SH-SY5Y (cell line): ENCODE results near the gene MEA1.

Source experiments
- GATA2 ChIP-seq: IDR thresholded peaks from 2 replicates; pipeline ENCODE4 v1.6.1; 2011; ENCODE audit warnings: mild to moderate bottlenecking, low read depth, low read length
- GATA3 ChIP-seq: IDR thresholded peaks from 2 replicates; pipeline ENCODE4 v1.6.1; 2011; ENCODE audit warnings: low read depth, mild to moderate bottlenecking, low read length, moderate library complexity

Gene MEA1

DNA sequence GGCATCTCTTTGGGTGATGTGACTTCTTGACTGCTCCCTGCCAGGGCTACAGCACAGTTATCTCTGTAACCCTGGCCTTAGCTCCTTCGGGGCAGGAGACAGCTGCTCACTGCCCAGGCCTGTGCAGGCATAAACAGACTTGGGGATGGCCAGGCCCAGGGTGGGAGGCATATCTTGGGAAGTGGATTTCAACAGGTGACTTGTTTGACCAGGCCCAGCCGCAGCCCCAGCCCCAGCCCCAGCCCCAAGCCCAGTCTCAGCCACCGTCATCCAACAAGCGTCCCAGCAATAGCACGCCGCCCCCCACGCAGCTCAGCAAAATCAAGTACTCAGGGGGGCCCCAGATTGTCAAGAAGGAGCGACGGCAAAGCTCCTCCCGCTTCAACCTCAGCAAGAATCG is 7.5 kb downstream of the MEA1 start:
- TF ChIP-seq GATA2 (no peak), GATA3 (no peak)

GRCh38 chr6:43005844-43006243 is 7.9 kb downstream of the MEA1 start:
- no peak for TF ChIP-seq GATA3
- no peak for TF ChIP-seq GATA2

DNA sequence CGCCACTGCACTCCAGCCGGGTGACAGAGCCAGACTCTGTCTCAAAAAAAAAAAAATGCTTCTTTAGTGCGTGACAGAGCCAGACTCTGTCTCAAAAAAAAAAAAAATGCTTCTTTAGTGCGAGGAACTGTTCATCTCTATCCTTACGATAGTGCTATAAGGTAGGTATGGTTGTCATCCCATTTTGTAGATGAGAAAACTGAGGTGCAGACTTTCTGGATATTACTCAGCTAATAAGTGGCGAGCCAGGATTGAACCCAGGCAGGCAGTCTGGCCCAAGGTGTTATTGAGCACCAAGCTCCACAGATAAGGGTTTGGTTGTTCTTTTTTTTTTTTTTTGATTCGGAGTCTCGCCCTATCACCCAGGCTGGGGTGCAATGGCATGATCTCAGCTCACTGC is 11.9 kb downstream of the MEA1 start:
- TF ChIP-seq GATA2 (no peak), GATA3 (no peak)

GRCh38 chr6:42996513-42996912 is 17.2 kb downstream of the MEA1 start:
- TF ChIP-seq GATA3 (no peak), GATA2 (no peak)

GRCh38 chr6:42993445-42993844 is 20.3 kb downstream of the MEA1 start:
- TF ChIP-seq GATA3 (no peak), GATA2 (no peak)

DNA sequence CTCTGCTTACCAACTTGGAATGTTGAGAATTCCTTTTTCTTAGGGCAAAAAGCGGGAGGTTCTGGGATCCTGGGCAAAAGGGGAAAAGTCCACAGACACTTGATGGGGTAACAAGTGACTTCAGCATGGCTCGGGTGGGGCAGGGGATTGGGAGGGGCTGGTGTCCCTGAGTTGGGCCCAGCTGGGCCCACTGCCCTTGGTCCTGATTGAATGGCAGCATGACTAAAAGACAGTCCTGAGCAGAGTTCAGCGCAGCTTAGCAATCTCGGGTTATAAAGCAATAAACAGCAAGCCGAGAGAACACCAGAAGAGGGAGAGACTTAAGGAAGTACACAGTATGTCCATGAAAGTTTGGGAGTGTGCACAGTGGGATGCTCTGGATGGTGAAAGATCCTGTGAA is 23.8 kb downstream of the MEA1 start:
- TF ChIP-seq GATA3 (no peak), GATA2 (no peak)

GRCh38 chr6:42988486-42989020 is 25.2 kb downstream of the MEA1 start:
- TF ChIP-seq GATA2 = no peak
- TF ChIP-seq GATA3 = no peak

GRCh38 chr6:42987533-42988451 is 26.0 kb downstream of the MEA1 start:
- TF ChIP-seq GATA2 = no peak
- no peak for TF ChIP-seq GATA3

- TF ChIP-seq GATA2 = no peak
These were observed 28.7 kb downstream of the MEA1 start for GRCh38 chr6:42984924-42985475.

DNA sequence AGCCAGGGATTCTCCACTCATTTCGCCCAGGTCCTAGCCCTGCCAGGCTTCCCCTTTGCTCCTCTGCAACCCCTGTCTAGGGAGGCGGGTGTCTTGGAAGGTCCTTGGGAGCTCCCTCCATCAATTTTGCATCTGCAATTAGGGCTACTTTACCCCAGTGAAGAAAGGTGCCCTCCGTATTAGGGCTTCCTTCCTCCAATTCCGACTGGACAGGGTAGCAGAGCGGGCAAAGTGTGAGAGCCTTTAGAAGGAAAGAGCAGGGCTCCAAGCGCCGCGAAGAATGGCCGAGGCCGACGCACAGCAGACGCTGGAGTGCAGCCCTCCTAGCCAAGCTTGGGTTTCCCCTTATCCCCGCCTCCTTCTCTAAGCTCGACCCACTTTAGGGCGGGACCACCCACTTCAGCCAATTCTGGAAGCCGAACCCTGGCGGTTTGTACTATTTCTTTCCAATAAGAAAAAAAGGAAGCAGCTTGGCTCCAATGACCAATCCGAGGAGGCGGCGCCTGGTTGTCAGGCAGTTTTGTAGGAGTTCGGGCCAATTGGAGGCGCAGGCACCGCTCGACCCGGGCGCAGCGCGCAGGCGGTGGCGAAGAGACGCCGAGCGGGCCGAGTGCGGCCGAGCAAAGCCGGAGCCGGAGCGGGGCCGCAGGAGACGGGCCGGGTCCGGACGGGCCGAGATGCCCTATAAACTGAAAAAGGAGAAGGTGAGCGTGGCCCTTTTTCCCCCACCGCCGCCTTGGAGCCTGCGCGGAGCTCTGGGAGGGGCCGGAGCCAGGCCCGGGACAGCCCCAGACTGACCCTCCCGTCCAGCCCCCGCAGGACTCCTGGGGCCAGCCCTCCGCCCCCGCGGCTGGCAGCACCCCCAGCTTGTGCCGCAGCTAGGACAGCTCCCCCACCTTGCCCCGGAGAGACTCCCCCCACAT is 29.5 kb downstream of the MEA1 start, which contains the start of gene PPP2R5D:
Gene PPP2R5D (plus strand): TSS at position 570 of the 923 bp plus-strand sequence. CDS start 108 bp downstream, at position 678.
- TF ChIP-seq GATA3 (no peak), GATA2 (no peak)

DNA sequence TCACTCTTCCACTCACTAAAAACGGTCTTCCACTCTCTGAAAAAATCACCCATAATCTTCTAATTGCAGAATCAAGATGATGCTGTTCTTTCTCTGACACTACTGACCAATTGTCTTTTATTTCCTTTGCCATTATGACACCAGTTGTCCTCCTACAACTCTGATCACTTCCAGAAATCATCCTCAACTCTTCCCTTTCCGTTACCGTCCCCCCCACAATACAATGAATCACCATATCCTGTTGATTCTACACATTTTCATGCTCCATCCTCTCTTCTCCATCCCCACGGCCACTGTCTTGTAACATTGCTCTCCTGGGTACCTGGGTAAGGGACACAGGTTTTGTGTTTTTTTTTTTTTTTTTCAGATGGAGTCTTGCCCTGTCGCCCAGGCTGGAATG is 31.9 kb downstream of the MEA1 start:
- no peak for TF ChIP-seq GATA3
- no peak for TF ChIP-seq GATA2

DNA sequence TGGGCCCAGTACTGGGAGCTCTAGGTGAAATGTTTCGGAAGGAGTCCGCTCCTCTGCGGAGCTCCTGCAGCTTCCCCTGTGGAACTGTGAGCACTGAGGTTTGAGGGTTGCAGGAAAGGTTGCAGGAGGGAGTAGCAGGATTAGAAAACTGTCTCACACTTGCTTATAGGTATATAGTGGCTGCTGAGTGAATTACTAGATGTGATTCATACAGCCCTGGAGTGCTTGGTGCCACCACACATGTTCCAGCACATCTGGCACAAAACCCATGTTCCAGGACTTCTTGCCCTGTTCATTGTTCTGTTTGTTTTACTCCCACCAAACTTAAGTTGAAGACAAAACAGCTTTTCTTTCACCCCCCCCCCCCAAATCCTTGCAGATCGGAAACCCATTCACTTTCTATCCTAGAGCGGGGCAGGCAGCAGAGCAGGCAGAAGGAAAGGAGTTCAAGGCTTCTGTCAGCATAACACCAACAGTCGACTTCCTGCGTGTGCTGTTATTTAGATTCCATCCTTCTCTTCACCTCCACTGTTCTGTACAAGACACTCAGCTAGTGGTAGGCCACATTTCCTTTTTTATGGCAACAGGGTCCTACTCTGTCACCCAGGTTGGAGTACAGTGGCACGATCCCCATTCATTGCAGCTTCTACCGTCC is 34.1 kb downstream of the MEA1 start:
- TF ChIP-seq GATA3 (no peak), GATA2 (no peak)

DNA sequence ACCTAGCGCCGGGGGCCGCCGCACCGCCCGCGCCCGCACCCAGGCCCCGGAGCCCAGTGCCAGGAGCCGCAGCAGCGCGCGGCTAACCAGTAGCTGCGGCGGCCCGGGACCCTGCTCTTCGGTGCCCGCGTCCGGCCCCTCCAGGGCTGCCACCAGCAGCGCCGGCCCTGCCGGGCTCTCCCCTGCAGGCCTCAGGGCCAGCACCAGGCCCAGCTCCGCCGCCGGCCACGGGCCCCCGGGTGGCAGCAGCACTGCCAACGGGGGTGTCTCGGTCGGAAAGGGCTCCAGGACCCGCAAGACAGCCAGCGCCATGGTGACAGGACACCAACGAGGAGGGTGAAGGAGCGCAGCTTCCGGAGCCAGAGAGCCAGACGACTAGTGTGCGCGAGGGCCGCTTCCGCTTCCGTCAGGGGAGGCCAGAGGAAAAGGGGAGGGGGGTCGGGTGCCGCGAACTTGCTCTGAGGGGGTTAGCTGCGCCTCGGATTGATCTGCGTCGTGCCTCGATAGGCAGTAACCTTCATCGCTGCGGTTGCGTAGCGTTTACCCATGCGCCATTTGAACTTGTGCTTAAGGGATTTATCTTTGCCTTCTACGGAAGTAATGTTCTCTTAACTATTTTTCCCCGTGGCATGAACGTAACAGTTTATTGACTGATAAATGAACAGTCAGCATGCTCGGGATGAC is 34.8 kb downstream of the MEA1 start, which contains the start of gene PEX6:
Gene PEX6 (minus strand): TSS at position 343 of the 684 bp plus-strand sequence. CDS start 31 bp downstream, at position 312.
- no peak for TF ChIP-seq GATA2
- TF ChIP-seq GATA3 = no peak
